ENCODE results near the gene ADNP.

GRCh38 chr20:50903353-50904051 is 27.7 kb downstream of the ADNP start:
- no peak for TF ChIP-seq CTCF (IDR thresholded peaks at IDR 0.05)
- TF ChIP-seq EZH2 (IDR thresholded peaks at IDR 0.05; ENCODE audit: borderline replicate concordance, insufficient read depth, low read depth, low read length, poor library complexity, severe bottlenecking), result no peak

Data from B cell (primary cell).